ENCODE results near the gene NTMT1.

DNA sequence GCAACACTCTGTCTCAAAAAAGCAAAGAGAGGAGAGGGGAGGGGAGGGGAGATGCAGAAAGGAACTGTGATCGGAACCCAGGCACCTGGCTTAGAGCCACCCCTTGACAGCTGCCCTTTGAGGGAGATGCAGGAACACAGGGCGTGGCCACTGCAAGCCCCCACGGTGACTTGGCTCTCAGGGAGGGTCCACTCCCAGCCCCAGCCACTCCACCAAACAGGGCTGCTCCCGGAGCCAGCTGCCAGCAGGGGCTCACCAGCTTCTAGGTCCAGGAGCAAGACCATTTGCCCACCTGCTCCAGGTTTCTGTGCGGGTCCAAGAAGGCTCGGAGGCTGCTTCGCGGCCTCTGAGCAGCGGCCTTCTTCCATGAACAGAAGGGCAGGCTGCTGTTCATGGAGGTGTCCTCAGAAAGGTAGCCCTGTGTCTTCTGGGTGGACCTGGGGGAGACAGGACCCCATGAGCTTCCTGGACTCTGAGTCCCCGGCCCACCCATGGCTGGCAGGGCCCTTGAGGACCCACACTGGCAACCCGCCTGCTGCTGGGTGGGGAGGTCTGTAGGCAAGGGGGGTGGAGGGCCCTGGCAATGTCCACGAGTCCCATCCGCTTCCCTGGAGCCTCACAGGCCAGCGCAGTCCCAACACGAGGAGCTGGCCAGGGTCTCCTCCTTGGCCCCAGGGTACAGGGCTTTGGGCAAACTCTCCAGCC, 13.0 kb upstream of the NTMT1 start:
- TF ChIP-seq POLR2A (IDR thresholded peaks at IDR 0.05) = no peak
- TF ChIP-seq CTCF (IDR thresholded peaks at IDR 0.05) = no peak

Data from thyroid gland (tissue), 4 donors.